Measurements from ENCODE around the gene IFI6.
A peak's percentile ranks its signal among the peaks of the same experiment; 100 is the strongest.
"Not testable (repeated sequence)": the region's sequence is repeated elsewhere in the genome, so short reads cannot be mapped to it uniquely, and the experiment has no call there.

IFI6 gene

GRCh38 chr1:27626031-27626935 is 45.7 kb downstream of the IFI6 start:
- no peak for DNase-seq

DNA sequence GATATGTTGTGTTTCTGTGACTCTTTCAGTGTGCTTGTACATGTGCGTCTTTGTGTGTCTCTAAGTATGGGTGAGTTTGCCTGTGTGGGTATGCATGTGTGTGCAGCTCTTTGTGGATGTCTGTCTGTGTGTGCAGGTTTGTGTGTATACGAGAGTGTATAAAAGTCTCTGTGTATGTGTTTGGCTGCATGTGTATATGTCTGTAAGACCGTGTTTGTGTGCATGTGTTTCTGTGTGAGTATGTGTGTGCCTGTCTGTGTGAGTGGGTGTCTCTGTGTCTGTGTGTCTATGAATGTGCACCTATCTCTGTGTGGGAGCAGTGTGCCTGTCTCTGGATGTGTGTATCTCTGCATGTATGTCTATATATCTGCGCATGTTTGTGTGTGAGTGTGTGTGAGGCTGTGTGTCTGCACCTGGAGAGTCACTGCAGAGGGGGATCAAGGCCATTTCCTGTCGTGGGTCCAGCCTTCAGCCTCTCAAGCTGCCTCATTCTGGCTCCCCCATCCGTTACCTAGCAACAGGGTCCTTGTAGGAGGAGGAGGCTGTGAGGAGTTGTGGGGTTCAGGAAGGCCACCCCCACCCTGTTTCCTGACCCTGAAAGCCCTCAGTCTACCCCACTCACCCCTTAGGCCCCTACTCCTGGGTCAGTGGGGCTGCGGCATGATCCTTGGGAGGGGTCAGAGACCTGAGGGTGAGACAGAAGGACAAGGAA is 47.4 kb downstream of the IFI6 start:
- DNase-seq = peak; percentile 78

GRCh38 chr1:27623327-27624212 is 48.4 kb downstream of the IFI6 start:
- DNase-seq = no peak

- no peak for DNase-seq
Measured at GRCh38 chr1:27622828-27623227, 49.2 kb downstream of the IFI6 start.

GRCh38 chr1:27621051-27621920 is 50.7 kb downstream of the IFI6 start:
- DNase-seq = peak; percentile 30

DNA sequence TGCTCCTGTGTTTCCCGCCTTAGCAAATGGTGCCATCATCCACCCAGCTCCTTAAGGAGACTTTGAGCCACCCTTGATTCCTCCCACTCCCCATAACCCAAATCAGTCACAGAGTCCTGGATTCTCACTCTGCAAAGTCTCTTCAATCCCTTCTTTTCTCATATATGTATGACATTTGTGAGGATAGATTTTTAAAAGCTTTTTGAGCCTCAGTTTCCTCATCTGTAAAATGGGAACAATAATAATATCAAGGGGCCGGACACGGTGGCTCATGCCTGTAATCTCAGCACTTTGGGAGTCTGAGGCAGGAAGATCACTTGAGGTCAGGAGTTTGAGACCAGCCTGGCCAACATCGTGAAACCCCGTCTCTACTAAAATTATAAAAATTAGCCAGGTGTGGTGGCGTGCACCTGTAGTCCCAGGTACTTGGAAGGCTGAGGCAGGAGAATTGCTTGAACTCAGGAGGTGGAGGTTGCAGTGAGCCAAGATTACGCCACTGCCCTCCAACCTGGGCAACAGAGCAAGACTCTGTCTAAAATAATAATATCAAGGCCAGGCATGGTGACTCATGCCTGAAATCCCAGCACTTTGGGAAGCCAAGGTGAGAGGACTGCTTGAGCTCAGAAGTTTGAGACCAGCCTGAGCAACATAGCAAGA is 52.1 kb downstream of the IFI6 start:
- not testable (repeated sequence) for DNase-seq

DNA sequence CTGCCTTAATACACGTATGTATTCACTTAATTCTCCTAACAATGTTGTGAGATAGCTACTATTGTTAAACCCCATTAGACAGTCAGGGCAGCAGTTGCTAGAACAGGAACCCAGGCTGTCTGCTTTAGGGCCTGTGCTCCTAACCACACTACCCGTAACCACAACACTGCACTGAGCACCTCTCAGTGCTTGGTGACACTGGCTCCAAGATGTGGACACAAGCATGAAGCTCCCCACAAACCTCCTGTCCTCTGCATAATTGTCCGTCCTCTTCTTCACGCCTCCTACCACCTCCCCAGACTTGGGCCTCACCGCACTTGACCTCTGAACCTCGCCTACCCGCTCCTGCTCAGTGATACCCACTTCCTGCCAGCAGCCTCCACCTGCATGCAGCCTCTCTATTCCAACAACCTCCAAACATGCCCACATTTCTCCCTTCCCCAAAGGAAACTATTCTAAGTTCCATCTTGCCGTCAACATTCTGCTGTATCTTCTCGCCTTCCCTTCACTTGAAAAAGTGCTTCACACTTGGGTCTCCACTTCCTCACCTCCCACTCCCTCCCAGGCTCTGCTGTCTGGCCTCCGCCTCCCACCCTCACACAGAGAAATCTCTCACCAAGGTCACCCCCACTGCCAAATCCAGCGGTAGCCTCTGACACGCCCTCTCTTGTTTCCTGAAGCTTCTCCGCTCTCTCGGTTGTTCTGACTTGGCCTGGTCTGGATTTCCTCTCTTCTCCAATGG is 53.5 kb downstream of the IFI6 start:
- no peak for DNase-seq

DNA sequence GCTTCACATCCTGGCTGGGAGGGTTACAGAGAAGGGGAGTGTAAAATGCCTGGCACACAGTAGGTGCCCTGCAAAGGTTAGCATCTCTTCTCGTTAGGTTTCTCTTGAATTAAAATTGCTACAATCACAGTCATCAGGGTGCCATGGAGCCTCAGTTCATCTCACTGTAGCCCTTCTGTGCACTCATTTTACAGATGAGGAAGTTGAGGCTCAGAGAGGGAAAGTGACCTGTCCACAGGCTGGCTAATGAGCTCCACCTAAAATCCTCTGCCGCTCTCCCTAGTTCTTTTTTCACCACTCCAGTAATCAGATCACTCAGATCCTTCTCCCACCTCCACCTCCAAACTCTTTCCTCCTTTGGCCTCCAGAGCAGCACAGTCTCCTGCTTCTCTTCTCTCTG is 54.6 kb downstream of the IFI6 start:
- DNase-seq = no peak

DNA sequence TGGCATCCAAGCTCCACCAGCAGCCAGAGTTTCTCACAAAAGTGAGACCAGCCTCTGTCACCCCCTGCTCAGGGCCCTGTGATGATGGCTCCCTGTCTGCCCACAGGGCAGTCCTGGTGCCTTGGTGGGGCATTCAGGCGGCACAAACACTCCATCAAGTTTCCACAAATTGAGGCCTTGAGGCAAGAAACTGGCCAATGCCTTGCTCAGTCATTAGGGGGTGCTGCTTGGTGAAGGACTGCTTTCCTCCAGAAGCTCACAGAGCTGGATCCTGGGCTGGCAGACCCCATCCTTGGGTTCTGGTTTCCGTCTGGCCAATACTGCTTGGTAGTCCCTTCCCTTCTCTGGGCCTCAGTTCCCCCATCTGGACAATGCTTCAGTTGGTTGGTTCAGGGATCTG is 55.6 kb downstream of the IFI6 start:
- no peak for DNase-seq
